ENCODE results near the gene CAB39L. TPM values are rescaled to one million over a fixed set of nuclear protein-coding genes. Genes with fewer than 3 reads are reported as not detected.

CAB39L gene
- total and polyA plus RNA-seq, 2 of the 4 experiments (the other 2 are of a cell fraction), result 8.5 to 16.7 TPM

GRCh38 chr13:49429121-49429520, 14.7 kb downstream of the CAB39L start:
- no peak for DNase-seq
- no peak overlapping the region for H2BK20ac ChIP-seq (ENCODE audit: low read depth, low read length)
- H2BK120ac ChIP-seq (ENCODE audit: low read depth, low read length), result no peak overlapping the region
- H3K27me3 ChIP-seq (ENCODE audit: control insufficient read depth, insufficient read depth, low read length), result no peaks in the 10 kb centered on the region
- no peak for TF ChIP-seq USF2 (IDR thresholded peaks at IDR 0.05; ENCODE audit: low read depth, low read length)
- TF ChIP-seq RFX5 (IDR thresholded peaks at IDR 0.05; ENCODE audit: low read depth, low read length), result no peak
- no peak for TF ChIP-seq POLR2A (IDR thresholded peaks at IDR 0.05; ENCODE audit: low read depth, low read length)
- TF ChIP-seq ELK1 (IDR thresholded peaks at IDR 0.05; ENCODE audit: borderline replicate concordance, low read depth, low read length), result no peak
- no peak for TF ChIP-seq CTCF (conservative IDR thresholded peaks at IDR 0.05; ENCODE audit: low read depth, low read length)
- no peak for TF ChIP-seq MAFK (IDR thresholded peaks at IDR 0.05; ENCODE audit: low read depth, low read length)
- TF ChIP-seq MAZ (IDR thresholded peaks at IDR 0.05; ENCODE audit: borderline replicate concordance, low read depth, low read length), result no peak
- no peak for TF ChIP-seq BHLHE40 (IDR thresholded peaks at IDR 0.05; ENCODE audit: low read depth, low read length)
- TF ChIP-seq CEBPB (IDR thresholded peaks at IDR 0.05; ENCODE audit: low read depth, low read length), result no peak
- TF ChIP-seq RAD21 (IDR thresholded peaks at IDR 0.05; ENCODE audit: low read length), result no peak
- no peak for TF ChIP-seq NFE2L2 (IDR thresholded peaks at IDR 0.05; ENCODE audit: low read depth, low read length)
- TF ChIP-seq CHD1 (IDR thresholded peaks at IDR 0.05; ENCODE audit: low read depth, low read length), result no peak
- no peak for TF ChIP-seq SMC3 (IDR thresholded peaks at IDR 0.05; ENCODE audit: low read depth, low read length)
- no peak for TF ChIP-seq FOS (IDR thresholded peaks at IDR 0.05; ENCODE audit: low read depth, low read length)
- no peak for TF ChIP-seq RCOR1 (IDR thresholded peaks at IDR 0.05; ENCODE audit: insufficient replicate concordance, low read length)
- no peak for TF ChIP-seq MXI1 (IDR thresholded peaks at IDR 0.05; ENCODE audit: borderline replicate concordance, low read depth, low read length)
- no peak overlapping the region for H3K4me3 ChIP-seq (ENCODE audit: insufficient read depth, low read depth, low read length)
- H4K91ac ChIP-seq (ENCODE audit: insufficient read depth, low read depth, low read length), result no peak overlapping the region
- H3K4me2 ChIP-seq (ENCODE audit: low read depth, low read length), result no peak overlapping the region
- WGBS, 2 experiments (ENCODE audit: extremely low coverage in 2 of 2, insufficient read length in 1 of 2), result no CpG with 5 or more reads among the region's 1 CpG
- no peak overlapping the region for H3K14ac ChIP-seq (replicated peaks; ENCODE audit: low read depth, low read length)
- intact Hi-C loops (cut with micrococcal nuclease), result no loop called here
- H3K56ac ChIP-seq (ENCODE audit: extremely low read depth, insufficient read depth, low read length), result no peak overlapping the region
- H2AK5ac ChIP-seq (ENCODE audit: low read depth, low read length), result no peak overlapping the region
- no peak overlapping the region for H2AFZ ChIP-seq (replicated peaks; ENCODE audit: low read length, poor library complexity)
- H4K20me1 ChIP-seq (ENCODE audit: insufficient read depth, low read length), result no peaks in the 10 kb centered on the region
- ChIA-PET POLR2A (ENCODE audit: unreplicated experiment) (no interaction called here), CTCF (no interaction called here)
- no peak overlapping the region for H3K27ac ChIP-seq (ENCODE audit: insufficient read depth, low read length)
- H4K5ac ChIP-seq (ENCODE audit: low read depth, low read length), result no peak overlapping the region
- no peaks in the 10 kb centered on the region for H3K4me1 ChIP-seq (ENCODE audit: control insufficient read depth, insufficient read depth, low read length)
- no peak overlapping the region for H3K4ac ChIP-seq (ENCODE audit: low read depth, low read length)
- no peak overlapping the region for H4K8ac ChIP-seq (ENCODE audit: low read depth in 2 of 2, low read length in 2 of 2)
- ATAC-seq (ENCODE audit: low read depth), result no peak
- dilution Hi-C loops (cut with HindIII; ENCODE audit: low sequenced_read_pairs, unreplicated experiment), result no loop called here
- no peaks in the 10 kb centered on the region for H3K9me1 ChIP-seq (ENCODE audit: insufficient read depth, low read length)
- 0 out of 4 replicates have a peak, but pooled peaks cover 0 to 3% of the 10 kb centered on the region in 2 experiments for H3K79me1 ChIP-seq (ENCODE audit: low read depth in 1 of 2, low read length in 2 of 2)
- H2AK9ac ChIP-seq (replicated peaks; ENCODE audit: low read depth, low read length, poor library complexity), result no peak overlapping the region
- no peak overlapping the region for H2BK5ac ChIP-seq (ENCODE audit: low read depth, low read length, poor library complexity, severe bottlenecking)
- H3K18ac ChIP-seq (ENCODE audit: low read depth, low read length), result no peak overlapping the region
- no peak overlapping the region for H3K23ac ChIP-seq (ENCODE audit: low read depth, low read length)
- no peak overlapping the region for H3K9ac ChIP-seq (ENCODE audit: low read depth, low read length)
- no peaks in the 10 kb centered on the region for H3K9me3 ChIP-seq (ENCODE audit: control insufficient read depth, insufficient read depth, low read length)
- H3K36me3 ChIP-seq (ENCODE audit: control insufficient read depth, insufficient read depth, low read length), result peaks cover 3% of the 10 kb centered on the region
- in situ Hi-C loops (cut with MboI; ENCODE audit: low sequenced_read_pairs), result no loop called here
- no TSS peak for BruUV-seq (replicated peaks)
- H2BK15ac ChIP-seq (ENCODE audit: low read depth, low read length), result no peak overlapping the region
